Dermis blood vessel endothelial cell (primary cell): ENCODE results near the gene ZBTB24. TPM values are rescaled to one million over a fixed set of nuclear protein-coding genes. Genes with fewer than 3 reads are reported as not detected.
A peak's percentile ranks its signal among the peaks of the same experiment; 100 is the strongest.
"Not testable (repeated sequence)": the region's sequence is repeated elsewhere in the genome, so short reads cannot be mapped to it uniquely, and the experiment has no call there.

Experiments used
- DNase-seq: peaks from one replicate; pipeline ENCODE4 v3.0.0; 2010
- total RNA-seq: library from RNA; depleted of rRNA; stranded (reverse); fragments of >200 nt; gene quantifications from 2 replicates; pipeline ENCODE4 v1.2.3, GENCODE V29; 2014

The ZBTB24 gene
- total RNA-seq: 6.9 and 7.5 TPM in 2 replicates

DNA sequence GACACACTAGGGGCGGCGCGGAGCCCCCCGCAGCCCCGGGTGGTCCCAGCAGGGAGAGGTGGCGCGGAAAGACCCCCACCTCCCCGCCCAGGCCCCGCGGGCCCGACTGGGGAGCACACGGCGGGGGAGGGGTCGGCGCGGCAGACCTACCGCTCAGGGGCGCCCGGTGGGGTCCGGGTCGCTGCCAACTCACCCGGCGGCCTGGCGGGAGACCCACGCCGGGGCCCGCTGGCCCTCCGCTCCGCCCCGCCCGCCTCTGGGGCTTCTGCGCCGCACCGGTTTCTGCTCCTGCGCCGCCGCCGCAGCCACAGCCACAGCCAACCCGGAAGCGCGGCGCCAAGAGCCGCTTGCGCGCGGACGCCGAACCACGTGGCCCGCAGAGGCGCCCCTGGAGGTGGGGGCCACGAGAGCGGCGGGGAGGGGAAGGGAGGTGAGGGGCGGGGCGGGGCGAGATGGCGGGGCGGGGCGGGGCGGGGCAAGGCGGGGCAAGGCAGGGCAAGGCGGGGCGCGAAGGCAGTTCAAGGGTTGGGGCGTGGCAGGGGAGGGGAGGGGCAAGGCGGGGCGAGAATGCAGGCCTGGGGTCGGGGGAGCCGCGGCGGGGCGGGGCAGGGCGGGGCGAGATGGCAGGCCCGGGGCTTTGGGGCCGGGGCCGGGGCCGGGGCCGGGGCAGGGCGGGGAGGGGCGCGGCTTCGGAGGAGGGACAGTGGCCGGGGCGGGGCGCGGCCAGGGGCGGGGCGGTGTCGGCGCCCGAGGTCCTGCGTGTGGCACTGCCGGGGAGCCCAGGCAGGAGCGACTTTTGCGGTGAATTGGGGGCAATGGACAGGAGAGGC is at the start of gene ZBTB24:
Gene ZBTB24, minus strand, starts transcription at position 315 of the 830 bp plus-strand sequence. CDS start 1,193 bp downstream, outside the sequence.
- peak; percentile 91 for DNase-seq

DNA sequence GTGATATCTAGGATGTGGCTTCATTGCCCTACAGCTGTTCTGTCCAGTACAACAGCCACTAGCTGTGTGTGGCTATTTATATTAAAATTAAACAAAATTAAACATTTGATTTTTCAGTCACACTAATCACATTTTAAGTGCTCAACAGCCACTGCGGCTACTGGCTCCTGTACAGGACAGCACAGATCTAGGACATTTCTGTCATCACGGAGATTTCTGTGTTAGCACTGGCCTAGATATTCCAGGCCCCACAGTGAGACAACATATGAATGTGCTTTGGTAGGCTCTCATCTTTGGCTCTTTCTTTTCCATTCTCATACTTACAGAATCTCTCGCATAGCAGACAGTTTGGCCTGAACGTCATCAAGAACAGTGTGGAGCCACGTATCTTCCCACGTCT is 48.4 kb upstream of the ZBTB24 start:
- DNase-seq: no peak

DNA sequence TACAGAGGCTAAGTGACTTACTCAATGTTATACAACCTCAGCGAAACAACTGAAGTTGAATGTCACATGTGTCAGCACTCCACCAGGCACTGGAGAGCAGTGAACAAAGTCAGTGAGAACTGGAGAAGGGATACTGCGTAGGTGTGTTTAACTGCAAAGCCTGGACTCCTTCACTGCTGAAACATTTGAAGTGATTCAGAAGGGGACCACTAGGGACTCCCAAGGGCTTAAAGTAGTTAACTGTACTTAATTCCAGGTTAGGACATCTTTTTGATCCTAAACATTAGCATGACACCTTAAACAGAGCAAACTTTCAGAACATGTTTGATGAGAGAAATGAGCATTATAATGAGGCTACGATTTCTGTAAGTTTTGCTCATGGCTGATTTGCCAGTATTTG is 45.0 kb upstream of the ZBTB24 start:
- DNase-seq: peak; percentile 18

DNA sequence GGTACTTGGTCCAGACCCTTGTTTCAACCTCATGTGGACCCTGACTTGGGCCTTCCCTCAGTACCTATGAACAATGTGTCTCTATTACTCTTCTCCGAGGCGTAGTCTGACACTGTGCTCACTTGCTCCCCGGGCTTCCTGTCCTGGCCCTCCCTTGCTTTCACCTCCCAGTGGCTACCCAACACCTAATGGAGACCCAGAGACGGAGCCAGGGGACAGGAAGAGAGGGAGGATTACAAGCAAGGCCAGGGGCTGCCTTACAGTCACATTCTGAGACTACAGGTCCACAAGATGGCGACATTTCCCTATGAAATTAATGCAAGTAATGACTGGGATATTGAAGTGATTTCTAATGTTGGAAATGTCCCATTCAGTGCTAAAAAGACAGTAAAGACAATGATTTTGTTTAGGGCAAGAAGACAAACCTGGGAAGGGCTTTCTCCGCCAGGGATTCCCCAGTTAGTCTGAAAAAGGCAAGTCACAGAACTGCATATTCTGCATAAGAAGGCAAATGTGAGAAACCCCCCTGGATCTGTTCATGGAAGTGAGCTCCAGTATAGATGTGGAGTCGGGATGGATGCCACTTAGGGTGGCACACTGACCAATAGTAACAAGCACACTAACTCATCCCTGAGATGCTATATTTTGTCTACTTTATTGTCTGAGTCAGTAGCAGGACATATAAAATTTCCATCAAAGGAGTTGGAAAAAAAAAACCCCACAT is 44.0 kb upstream of the ZBTB24 start:
- DNase-seq: peak; percentile 81

DNA sequence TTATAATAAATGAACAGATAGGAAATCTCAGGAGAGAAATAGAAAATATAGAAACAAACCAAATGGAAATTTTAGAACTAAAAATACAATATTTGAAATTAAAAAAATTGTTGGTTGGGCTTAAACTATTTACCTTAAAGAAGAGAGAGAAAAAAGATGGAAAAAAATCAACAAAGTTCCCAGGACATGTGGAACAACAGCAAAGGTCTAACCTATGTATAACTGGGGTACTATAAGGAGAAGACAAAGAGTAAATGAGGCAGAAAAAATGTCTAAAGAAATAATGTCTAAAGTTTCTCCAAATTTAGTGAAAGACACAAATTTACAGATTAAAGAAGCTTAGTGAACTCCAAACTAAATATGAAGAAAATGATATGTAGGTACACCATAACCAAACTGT is 41.1 kb upstream of the ZBTB24 start:
- no peak for DNase-seq

DNA sequence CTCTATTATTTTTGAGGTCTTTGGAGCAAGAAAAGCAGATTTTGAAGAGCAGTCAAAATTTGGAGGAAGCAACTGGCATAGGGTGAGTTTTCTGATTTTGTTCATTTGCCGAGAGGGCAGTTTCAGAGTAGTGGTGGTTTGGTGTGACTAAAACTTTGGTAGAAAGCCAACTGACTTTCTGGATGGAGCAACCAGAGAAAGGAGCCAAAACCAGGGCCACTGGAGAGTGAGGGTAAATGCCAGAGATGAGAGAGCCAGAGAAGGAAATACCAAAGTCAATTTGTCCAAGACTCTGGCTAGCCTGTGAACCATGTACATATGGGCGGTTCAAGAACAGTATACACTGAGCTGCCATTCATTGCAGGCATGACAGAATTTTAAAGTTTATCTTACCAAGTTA is 40.5 kb upstream of the ZBTB24 start:
- DNase-seq: no peak

DNA sequence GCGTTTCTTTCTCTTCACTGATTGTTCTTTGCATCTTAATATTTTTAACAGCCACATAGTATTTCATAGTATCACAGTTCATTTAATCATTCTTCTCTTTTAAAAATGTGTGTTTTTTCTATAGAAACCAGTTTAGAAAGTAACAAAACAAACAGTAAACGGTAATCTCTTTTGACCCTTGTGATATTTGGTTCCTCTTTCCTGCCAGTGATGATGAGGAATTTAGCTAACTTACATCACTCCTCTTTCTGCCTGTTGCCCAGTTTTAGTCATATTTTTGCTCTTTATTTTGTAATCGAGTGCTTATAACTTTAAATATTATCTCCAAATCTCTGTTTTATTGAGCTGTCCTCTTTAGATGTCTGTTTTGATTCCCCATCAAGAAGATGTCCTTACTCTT is 38.1 kb upstream of the ZBTB24 start:
- no peak for DNase-seq

DNA sequence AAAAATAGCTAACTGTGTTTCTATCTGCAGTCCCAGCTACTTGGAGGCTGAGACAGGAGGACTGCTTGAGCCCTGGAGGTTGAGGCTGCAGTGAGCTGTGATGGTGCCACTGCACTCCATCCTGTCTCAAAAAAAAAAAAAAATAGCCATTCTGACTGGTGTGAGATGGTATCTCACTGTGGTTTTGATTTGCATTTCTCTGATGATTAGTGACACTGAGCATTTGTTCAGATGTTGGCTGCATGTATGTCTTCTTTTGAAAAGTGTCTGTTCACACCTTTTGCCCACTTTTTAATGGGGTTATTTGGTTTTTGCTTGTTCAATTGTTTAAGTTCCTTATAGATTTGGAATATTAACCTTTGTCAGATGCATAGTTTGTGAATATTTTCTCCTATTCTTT is 36.6 kb upstream of the ZBTB24 start:
- DNase-seq: not testable (repeated sequence)

DNA sequence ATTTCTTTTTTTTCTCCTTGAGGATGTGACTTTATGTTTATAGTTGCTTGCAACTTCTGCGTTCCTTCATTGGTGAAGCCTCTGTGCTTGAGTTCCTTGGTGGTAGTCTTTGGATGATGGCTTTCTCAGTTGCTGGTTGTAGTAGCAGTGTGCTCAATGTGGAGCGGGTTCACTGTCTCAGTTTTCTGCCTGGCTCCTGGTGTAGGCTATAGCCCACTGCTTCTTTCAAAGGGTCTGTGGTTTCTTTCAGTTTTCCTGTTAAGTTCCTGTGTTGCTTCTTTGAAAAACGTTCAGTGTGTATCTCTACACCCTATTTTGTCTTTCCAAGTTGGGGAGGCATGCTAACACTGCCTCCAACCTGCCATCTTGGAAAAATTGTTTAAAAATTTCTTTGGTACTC is 33.9 kb upstream of the ZBTB24 start:
- no peak for DNase-seq

DNA sequence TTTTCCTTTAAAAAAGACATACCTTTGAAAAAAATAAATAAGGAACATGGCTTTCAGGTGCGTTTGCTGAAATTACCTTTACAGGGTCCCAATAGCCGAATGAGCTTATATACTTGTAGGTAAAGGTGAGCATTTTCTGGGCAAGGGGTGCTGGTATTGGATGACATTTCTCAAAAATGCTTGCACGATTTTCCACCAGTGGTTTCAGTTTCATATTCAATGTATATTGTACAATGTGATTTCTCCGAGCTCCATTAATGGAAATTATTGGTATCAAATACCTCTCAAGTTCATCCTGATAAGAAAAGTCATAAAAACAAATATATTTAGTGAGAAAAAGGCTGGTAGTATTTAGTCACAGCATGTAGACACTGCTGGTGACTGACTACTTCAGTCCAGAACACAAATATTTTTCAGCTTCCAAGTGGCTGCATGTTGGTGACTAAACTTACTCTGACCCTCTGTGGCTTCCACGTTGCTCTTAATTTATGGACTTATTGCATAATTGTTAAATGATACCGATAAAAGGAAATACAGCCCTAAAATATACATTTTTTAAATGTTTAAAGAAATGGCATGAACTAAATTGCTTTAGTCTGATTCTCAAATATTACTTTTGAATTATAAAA is 32.9 kb upstream of the ZBTB24 start:
- no peak for DNase-seq

DNA sequence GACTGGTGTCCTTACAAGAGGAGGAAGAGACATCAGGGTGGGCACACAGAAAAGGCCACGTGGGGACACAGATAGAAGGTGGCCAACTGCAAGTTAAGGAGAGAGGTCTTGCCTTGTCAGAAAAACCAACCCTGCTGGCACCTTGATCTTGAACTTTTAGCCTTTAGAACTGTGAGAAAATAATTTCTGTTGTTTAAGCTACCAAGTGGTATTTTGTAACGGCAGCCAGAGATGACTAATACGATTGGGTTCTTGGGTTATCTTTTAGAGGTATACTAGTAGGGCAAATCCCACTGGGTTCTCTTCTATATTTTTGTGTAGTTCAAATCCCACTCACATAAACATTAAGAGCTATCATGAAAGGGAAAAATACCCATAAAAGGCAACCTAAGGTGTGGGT is 31.9 kb upstream of the ZBTB24 start:
- no peak for DNase-seq

DNA sequence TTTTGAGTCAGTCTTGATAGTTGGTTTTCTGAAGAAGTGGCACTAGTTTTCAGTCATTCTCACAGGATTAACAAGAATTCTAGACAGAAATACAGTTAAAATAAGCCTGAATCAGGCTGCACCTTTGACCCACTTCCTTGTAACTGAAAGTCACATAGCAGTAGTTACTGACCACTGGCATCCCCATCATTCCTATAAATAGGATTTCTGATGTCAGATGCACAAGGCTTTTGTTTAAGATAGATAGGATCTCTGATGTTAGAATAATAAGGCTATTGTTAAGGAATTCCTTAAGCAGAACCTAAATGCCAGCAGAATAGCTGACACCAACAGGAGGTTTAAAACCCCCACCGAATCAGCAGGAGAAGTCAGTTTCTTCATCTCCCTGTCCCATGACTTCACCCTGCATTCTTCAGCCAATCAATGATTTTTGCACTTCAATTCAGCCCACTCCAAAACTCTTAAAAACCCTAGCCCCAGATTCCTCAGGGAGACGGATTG is 30.6 kb upstream of the ZBTB24 start:
- peak; percentile 52 for DNase-seq

DNA sequence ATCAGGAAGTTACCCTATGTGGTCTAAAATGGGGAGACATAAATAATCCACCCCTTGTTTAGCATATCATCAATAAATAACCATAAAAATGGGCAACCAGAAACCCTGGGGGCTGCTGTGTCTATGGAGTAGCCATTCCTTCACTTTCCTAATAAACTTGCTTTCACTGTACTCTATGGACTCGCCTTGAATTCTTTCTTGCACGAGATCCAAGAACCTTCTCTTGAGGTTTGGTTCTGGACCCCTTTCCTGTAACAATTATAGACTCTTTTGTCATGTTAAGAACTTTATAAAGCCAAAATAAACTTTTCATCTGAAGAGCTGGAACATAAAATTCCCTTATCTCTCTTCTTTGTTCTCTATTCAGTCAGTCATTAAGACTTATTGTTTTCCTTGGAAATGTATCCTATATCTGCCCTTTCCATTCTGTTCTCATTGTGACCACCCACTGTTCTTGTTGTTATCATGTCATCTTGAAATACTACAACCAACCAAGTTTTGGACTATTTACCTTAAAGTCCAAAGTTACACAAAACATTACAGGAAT is 29.3 kb upstream of the ZBTB24 start:
- DNase-seq: no peak

DNA sequence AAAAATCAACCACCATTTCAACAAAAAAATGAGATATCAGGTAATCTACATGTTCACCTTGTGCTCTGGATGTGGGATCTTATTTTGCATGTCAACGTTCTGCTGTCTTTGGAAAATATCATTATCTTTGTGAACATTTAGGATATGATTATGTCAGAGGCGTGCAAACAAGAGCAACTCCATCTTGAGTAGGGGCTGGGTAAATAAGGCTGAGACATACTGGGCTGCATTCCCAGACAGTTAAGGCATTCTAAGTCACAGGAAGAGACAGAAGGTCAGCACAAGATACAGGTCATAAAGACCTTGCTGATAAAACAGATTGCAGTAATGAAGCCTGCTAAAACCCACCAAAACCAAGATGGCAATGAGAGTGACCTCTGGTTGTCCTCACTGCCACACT is 28.8 kb upstream of the ZBTB24 start:
- no peak for DNase-seq

DNA sequence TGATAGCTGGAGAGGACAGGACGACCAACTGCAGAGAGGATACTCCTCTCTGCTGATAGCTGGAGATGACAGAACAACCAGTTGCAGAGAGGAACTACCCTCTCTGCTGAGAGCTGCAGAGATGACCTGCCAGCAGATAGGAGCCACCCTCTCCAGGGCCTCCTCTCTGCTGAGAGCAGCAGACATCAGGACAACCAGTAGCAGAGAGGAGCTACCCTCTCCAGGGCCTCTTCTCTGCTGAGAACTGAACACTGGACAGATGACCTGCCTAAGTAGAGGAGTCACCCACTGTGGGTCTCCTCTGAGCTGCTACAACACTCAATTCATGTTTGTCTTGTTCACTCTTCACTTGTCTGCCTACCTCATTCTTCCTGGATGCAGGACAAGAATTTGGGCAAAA is 27.3 kb upstream of the ZBTB24 start:
- DNase-seq: no peak

DNA sequence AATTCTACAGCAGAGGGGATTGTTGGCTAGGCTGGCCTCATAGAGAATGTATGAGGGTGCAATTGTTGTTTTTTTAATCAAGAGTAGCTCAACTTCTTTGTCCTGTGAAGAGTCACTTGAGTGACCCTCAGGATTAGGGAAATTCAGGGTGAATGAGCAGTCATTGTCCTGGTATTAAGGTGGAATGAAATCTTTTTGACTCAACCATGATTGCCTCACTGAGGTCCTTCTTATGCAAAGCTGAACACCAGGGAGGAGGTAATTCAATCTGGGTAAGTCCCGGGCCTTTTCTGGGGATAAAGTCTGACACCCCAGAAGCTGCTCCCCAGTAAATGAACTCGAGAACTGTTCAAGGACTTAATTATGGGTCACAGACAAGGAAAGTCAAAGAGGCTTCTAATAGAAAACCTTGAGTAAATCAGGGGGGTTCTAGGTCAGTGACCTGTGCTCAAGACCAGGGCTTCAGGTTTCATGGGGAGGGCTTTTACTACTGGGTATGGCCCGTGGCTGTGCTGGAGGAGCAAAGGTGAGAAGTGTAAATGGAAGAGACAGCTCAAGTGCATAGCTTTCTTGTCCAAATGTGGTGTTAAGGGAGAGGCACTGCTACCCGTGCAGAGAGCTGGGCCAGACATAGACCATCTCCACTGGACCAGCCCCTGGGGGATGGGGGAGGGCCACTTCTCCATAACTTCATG is 25.3 kb upstream of the ZBTB24 start:
- no peak for DNase-seq

DNA sequence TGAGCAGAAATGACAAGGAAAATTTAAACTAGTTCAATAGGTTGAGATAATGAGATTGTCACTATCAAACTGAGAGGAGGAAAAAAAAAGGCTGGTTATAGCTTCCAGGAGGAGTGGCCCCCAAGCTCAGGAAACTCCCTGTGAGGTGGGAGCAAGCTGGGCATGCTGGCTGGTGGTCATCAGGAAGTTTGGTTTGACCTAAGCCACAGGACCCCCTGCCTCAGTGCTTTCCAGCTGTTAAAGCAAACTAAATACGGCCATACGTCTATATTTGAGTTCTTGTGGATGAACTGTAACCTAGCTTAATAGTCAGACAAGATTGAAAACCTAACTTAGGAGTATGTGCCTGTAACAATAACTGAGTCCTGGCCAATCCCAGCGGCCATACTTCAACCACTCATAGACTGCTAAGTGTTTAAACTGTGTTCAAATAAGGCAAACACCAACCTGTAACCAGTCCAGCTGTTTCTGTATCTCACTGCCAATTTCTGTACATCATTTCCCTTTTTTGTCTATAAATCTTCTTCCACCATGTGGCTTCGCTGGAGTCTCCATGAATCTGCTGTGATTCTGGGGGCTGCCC is 24.6 kb upstream of the ZBTB24 start:
- DNase-seq: no peak

DNA sequence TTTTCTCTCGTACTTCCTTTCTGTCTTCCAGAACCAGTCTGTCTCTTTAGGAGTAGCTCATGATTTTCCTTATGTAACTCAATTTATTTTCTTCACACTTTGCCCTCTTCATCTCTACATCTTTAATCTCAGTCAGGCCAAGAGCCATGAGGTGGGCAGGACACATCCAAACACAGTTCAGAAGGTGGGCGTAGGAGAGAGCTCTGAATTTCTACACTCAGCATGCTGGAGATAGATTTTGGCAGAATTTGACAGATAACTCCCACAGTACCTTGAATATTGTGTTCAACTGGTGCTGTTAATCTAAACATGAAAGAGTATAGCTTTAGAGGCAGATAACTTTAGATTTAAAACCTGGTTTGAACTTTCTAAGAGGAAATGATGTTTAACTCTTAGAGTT is 23.8 kb upstream of the ZBTB24 start:
- no peak for DNase-seq

DNA sequence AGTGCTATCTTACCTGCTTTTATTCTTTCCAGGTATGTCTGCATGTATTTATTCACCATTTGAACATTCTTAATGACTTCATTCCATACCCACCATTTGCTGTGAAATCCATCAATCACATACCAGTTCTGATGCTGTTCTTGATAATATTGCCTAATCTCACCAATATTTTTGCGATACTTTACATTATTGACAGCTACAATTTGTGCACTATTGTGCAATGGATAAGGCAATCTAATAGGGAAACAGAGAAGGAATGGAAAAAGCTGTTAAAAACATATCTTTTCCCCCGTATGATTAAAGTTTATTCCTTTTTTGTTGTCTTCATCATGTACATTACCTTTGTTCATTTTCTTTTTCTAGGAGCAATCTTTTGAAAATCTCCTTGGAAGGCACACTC is 23.3 kb upstream of the ZBTB24 start:
- DNase-seq: no peak

DNA sequence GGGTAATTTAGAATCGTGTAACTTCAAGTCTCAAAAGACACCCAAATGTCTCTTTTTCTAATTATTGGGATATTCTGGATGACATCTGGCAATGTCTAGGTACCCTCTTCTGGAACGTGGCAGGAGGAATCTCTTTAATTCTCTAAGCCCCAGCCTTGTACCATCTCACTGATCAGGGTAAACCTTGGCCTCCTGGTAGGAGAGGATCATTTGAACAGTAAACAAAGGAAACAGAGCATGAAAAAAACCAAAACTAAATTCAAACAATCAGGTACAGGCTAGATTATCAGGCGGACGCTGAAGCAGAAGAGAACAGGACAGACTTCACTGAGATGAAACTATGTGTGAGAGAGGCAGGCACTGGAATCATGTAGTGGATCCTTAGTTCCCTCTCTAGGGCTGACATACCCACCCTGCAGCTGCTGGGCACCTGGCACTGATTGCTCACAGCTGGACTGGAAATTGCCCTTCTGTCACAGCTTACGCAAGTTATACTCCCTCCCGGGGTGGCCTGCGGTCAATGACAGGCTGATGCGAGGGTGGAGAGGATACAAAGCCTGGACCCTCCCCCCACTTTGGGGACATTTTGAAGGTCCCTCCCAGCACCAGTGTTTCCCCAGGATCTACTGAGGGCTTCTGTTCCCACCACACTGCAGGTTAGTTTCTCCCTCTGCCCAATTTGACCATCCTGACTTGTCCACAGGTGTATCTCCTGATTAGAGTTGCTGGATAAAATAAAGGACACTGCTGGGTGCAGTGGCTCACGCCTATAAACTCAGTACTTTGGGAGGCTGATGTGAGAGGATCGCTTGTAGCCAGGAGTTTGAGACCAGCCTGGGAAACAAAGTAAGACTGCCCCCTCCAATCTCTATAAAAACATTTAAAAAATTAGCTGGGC is 20.6 kb upstream of the ZBTB24 start:
- DNase-seq: no peak

DNA sequence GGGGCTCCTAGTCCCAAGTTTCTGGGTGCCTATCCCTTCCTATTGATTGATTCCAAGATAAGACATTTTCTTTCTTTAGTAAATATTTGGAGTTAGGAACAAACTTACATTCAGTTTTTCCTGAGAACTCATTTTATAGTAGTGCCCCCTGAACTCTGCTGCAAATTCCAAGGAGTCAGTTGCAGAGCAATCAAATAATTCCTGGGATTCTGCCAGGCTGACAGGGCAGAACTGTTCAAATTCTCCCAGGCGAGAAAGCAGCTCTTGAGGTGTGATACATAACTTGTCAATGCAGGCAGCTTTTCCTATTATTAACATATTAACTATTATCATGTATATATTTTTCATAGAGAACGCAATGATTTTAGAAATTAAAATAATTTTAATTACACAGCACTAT is 15.9 kb upstream of the ZBTB24 start:
- DNase-seq: no peak
